ENCODE results near the gene UNK. TPM values are rescaled to one million over a fixed set of nuclear protein-coding genes. Genes with fewer than 3 reads are reported as not detected.

The UNK gene
- total and polyA plus RNA-seq, 2 experiments from 2014 or later, result 22.3 to 26.7 TPM

DNA sequence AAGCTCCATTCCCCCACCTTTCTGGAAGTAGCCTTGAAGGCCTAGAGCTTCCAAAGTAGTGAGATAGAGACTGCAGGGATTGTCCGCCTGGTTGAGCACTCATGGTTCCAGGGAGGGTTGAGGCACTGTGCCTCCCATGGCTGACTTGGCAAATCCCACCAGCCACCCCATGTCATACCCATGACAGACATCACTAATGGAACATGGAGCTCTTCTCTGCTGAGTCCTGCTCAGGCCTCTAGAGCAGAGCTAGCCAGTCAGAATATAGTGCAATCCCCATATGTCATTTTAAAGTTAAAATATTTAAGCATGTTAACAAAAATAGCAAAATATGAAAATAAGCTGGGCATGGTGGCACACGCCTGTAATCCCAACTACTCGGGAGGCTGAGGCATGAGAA is 30.8 kb downstream of the UNK start:
- H3K4me1 ChIP-seq (ENCODE audit: insufficient read depth), result no peaks in the 10 kb centered on the region
- no peaks in the 10 kb centered on the region for H3K9me3 ChIP-seq (ENCODE audit: low read depth)
- H3K9me2 ChIP-seq (replicated peaks; ENCODE audit: insufficient read depth), result no peaks in the 10 kb centered on the region
- no peaks in the 10 kb centered on the region for H3K79me2 ChIP-seq
- 100% methylated on average over 3 of the region's 3 CpGs for WGBS (ENCODE audit: low lambda C conversion rate, missing lambda C conversion rate)
- no peak overlapping the region for H3K4me2 ChIP-seq
- H3K27ac ChIP-seq, result no peak overlapping the region
- H3K36me3 ChIP-seq (replicated peaks; ENCODE audit: insufficient read depth, low read depth), result no peaks in the 10 kb centered on the region
- H2AFZ ChIP-seq, result no peak overlapping the region
- TF ChIP-seq, protein P1, sequence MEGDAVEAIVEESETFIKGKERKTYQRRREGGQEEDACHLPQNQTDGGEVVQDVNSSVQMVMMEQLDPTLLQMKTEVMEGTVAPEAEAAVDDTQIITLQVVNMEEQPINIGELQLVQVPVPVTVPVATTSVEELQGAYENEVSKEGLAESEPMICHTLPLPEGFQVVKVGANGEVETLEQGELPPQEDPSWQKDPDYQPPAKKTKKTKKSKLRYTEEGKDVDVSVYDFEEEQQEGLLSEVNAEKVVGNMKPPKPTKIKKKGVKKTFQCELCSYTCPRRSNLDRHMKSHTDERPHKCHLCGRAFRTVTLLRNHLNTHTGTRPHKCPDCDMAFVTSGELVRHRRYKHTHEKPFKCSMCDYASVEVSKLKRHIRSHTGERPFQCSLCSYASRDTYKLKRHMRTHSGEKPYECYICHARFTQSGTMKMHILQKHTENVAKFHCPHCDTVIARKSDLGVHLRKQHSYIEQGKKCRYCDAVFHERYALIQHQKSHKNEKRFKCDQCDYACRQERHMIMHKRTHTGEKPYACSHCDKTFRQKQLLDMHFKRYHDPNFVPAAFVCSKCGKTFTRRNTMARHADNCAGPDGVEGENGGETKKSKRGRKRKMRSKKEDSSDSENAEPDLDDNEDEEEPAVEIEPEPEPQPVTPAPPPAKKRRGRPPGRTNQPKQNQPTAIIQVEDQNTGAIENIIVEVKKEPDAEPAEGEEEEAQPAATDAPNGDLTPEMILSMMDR (IDR thresholded peaks at IDR 0.05; ENCODE audit: poor library complexity), result no peak
- no peak overlapping the region for H3K4me3 ChIP-seq
- DNase-seq (ENCODE audit: low spot score), result no peak
- H3K27me3 ChIP-seq, result no peaks in the 10 kb centered on the region
- H4K20me1 ChIP-seq (ENCODE audit: insufficient read depth, poor library complexity, severe bottlenecking), result no peaks in the 10 kb centered on the region

DNA sequence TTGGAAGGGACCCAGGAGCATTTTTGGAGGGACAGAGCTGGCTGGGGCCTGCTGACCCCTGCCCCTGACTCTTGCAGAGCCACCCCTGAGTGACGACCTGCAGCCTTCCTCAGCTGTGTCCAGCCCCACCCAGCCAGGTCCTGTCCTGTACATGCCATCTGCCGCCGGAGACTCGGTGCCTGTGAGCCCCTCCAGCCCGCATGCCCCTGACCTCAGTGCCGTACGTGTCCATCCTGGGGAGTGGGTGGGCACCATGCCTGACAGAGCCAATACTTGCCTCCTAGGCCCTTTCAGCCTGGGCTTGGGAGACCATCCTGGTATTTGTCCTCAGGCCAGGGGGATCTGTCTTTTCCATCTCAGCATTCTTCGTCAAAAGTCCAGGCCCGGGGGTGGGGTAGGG is 32.1 kb downstream of the UNK start:
- Histone ChIP-seq H3K4me3 (no peak overlapping the region), H2AFZ (no peak overlapping the region), H3K4me2 (no peak overlapping the region), H3K79me2 (no peaks in the 10 kb centered on the region), H3K27me3 (no peaks in the 10 kb centered on the region), H3K9me3 (ENCODE audit: low read depth) (no peaks in the 10 kb centered on the region), H3K36me3 (replicated peaks; ENCODE audit: insufficient read depth, low read depth) (no peaks in the 10 kb centered on the region), H3K9me2 (replicated peaks; ENCODE audit: insufficient read depth) (no peaks in the 10 kb centered on the region), H3K4me1 (ENCODE audit: insufficient read depth) (no peaks in the 10 kb centered on the region), H4K20me1 (ENCODE audit: insufficient read depth, poor library complexity, severe bottlenecking) (no peaks in the 10 kb centered on the region), H3K27ac (no peak overlapping the region)
- 94% methylated on average over 9 of the region's 9 CpGs for WGBS (ENCODE audit: low lambda C conversion rate, missing lambda C conversion rate)
- TF ChIP-seq, protein P1 (IDR thresholded peaks at IDR 0.05; ENCODE audit: poor library complexity), result no peak
- no peak for TF ChIP-seq EZH2 (IDR thresholded peaks at IDR 0.05; ENCODE audit: borderline replicate concordance)
- no peak for TF ChIP-seq EZH2phosphoT487 (IDR thresholded peaks at IDR 0.05; ENCODE audit: low read depth, severe bottlenecking, unreplicated experiment)
- DNase-seq (ENCODE audit: low spot score), result no peak

DNA sequence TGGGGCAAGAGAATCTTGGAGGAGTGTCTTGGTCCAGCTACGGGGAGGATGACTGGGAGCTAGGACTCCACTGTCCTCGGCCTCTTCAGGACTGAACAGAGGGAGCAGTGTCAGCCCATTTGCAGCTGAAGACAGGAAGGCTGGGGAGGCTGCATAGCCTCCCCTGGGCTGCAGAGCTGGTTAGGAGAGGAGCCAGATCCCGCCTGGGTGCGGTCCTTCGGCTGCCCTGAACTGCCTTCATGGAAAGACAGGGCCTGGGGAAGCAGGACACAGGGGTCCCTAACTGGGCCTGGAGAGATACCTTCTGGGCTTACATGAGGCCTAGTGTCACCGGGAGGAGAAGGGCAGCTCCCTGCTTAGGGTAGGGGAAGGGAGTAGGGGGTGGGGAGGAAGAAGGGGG is 33.0 kb downstream of the UNK start:
- no peak for DNase-seq (ENCODE audit: low spot score)
- Histone ChIP-seq H3K4me3 (no peak overlapping the region), H2AFZ (no peak overlapping the region), H3K27ac (no peak overlapping the region), H3K9me2 (replicated peaks; ENCODE audit: insufficient read depth) (no peaks in the 10 kb centered on the region), H3K79me2 (no peaks in the 10 kb centered on the region), H4K20me1 (ENCODE audit: insufficient read depth, poor library complexity, severe bottlenecking) (no peaks in the 10 kb centered on the region), H3K36me3 (replicated peaks; ENCODE audit: insufficient read depth, low read depth) (no peaks in the 10 kb centered on the region), H3K27me3 (no peaks in the 10 kb centered on the region), H3K4me2 (no peak overlapping the region), H3K4me1 (ENCODE audit: insufficient read depth) (no peaks in the 10 kb centered on the region), H3K9me3 (ENCODE audit: low read depth) (no peaks in the 10 kb centered on the region)
- TF ChIP-seq EZH2phosphoT487 (IDR thresholded peaks at IDR 0.05; ENCODE audit: low read depth, severe bottlenecking, unreplicated experiment), result no peak
- TF ChIP-seq, protein P1 (IDR thresholded peaks at IDR 0.05; ENCODE audit: poor library complexity), result no peak
- TF ChIP-seq EZH2 (IDR thresholded peaks at IDR 0.05; ENCODE audit: borderline replicate concordance), result no peak
- WGBS (ENCODE audit: low lambda C conversion rate, missing lambda C conversion rate), result 94% methylated on average over 6 of the region's 6 CpGs

- Histone ChIP-seq H3K4me1 (ENCODE audit: insufficient read depth) (no peaks in the 10 kb centered on the region), H3K4me3 (no peak overlapping the region), H3K9me3 (ENCODE audit: low read depth) (no peaks in the 10 kb centered on the region), H3K79me2 (no peaks in the 10 kb centered on the region), H4K20me1 (ENCODE audit: insufficient read depth, poor library complexity, severe bottlenecking) (no peaks in the 10 kb centered on the region), H3K4me2 (no peak overlapping the region), H3K27ac (no peak overlapping the region), H2AFZ (no peak overlapping the region), H3K27me3 (no peaks in the 10 kb centered on the region), H3K9me2 (replicated peaks; ENCODE audit: insufficient read depth) (no peaks in the 10 kb centered on the region), H3K36me3 (replicated peaks; ENCODE audit: insufficient read depth, low read depth) (no peaks in the 10 kb centered on the region)
- 97% methylated on average over 16 of the region's 16 CpGs for WGBS (ENCODE audit: low lambda C conversion rate, missing lambda C conversion rate)
- DNase-seq (ENCODE audit: low spot score), result no peak
- TF ChIP-seq EZH2phosphoT487 (IDR thresholded peaks at IDR 0.05; ENCODE audit: low read depth, severe bottlenecking, unreplicated experiment) (no peak), EZH2 (IDR thresholded peaks at IDR 0.05; ENCODE audit: borderline replicate concordance) (no peak)
- TF ChIP-seq, protein P1 (IDR thresholded peaks at IDR 0.05; ENCODE audit: poor library complexity), result no peak
Measured at GRCh38 chr17:75818326-75818885, 33.8 kb downstream of the UNK start.
